NCI-H82 treated with DMSO at 0.1 percent for 48 hours (cell line): ENCODE measurements around the gene RASGRF1.
"Not testable (repeated sequence)": the region's sequence is repeated elsewhere in the genome, so short reads cannot be mapped to it uniquely, and the experiment has no call there.

ENCODE experiments used
- DNase-seq: peaks from one replicate; lab custom pipeline; 2025; ENCODE audit not compliant: unreplicated experiment; lab: John Stamatoyannopoulos, UW

The RASGRF1 gene

GRCh38 chr15:78932258-78932808 lies 158.2 kb downstream of the RASGRF1 start:
- DNase-seq = no peak

DNA sequence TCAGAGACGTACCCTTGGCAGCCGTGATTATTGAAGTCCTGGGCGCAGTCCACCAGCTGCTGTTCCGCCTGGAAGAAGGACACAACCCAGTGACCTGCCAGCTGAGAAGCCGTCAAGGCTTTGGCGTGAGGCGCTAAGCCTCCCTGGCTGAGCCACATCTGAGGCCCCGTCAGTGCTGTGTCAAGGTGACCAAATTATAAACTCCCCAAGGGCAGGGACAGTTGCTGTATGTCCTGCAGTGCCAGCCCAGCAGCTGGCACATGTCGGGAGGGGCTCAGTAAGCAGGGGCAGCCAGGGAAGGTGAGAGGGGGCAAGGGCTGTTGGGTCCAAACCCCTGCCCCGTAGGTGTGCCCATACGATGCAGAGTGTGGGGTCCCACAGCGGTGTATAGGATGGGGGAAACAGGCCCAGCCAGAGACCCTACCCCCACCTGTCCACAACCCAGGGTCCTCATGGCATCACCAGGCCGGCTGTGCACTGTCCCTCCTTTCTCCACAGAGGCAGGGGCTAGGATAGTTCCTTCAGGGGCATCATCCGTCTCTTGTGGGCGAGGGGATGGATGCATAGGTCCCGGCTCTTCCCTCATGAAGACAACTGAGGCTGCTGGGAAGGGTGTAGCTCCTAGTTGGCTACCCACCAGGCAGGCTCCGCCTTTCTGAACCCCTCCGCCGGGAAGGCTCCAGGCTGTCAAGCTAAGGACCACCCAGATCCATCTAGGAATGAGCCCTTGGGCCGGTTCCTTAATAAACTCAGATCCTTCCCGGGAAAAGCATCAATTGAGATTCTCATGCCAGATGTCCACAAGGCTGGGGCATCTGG lies 158.9 kb downstream of the RASGRF1 start:
- no peak for DNase-seq

DNA sequence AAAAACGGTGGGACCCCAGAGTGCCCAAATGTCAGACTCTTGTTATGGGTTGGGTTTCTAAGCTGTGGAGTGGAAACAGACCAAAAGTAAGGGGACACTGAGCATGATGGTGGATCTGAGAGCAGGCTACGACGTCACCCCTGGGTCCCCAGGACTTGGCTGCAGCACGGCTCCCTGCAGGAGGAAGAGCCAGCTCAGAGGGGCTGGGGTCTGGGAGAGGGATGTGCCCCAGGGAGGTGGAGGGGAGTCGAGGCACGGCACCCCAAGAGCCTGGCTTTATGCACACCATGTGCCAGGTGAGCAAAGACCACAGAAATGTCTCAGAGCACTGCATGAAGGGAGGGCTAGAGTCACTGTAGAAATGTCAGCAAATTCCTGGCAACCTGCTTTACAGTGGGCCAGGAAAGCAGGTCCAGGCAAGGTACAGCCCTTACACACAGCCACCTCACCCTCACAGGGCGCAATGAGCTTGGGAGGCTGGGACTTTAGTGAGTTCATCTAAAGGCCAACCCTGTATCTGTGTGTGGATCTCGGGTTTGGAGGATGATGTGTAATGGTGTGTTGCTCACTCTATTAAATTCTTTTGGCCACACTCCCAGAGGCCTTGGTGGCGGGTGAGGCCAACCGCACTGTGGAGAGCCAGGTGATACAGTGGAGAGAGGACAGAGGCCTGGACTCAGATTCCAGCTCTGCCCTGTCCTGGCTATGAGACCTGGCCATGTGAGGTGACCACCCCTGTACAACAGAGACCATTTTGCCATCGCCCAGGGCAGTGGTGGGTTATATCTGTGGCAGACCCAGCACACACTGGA lies 159.8 kb downstream of the RASGRF1 start:
- no peak for DNase-seq

GRCh38 chr15:78929536-78930264 lies 160.9 kb downstream of the RASGRF1 start:
- DNase-seq = no peak

DNA sequence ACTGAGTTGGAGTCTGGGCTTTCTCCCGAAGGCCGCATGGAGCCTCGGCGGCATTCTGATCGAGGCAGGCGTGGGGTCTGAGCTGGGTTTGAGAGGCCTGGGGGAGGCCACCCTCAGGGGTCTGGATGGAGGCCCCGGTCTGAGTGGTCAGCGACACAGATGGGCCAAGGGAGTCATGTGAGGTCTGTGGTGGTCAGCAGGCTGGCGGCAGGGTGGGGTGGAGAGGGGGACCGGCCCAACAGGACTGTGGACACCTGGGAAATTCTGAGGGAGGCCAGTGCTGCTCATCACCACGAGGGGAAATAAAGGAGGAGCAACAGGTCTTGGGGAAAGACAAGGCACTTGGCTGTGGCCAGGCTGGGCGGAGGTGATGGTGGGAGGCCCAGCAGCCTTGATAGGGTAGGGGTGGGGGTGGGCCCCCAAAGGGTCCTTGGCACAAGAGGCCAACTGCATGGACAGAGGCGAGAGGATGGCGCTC lies 161.9 kb downstream of the RASGRF1 start:
- no peak for DNase-seq

DNA sequence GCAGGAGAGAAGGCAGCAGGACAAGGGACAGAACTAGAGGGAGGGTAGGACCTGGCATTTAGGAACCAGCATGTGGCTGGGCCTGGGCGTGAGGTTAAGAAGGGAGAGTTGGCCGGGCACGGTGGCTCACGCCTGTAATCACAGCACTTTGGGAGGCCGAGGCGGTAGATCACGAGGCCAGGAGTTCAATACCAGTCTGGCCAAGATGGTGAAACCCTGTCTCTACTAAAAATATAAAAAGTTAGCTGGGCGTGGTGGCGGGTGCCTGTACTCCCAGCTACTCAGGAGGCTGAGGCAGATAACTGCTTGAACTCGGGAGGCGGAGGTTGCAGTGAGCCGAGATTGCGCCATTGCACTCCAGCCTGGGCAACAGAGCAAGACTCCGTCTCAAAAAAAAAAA lies 162.4 kb downstream of the RASGRF1 start:
- DNase-seq = not testable (repeated sequence)

DNA sequence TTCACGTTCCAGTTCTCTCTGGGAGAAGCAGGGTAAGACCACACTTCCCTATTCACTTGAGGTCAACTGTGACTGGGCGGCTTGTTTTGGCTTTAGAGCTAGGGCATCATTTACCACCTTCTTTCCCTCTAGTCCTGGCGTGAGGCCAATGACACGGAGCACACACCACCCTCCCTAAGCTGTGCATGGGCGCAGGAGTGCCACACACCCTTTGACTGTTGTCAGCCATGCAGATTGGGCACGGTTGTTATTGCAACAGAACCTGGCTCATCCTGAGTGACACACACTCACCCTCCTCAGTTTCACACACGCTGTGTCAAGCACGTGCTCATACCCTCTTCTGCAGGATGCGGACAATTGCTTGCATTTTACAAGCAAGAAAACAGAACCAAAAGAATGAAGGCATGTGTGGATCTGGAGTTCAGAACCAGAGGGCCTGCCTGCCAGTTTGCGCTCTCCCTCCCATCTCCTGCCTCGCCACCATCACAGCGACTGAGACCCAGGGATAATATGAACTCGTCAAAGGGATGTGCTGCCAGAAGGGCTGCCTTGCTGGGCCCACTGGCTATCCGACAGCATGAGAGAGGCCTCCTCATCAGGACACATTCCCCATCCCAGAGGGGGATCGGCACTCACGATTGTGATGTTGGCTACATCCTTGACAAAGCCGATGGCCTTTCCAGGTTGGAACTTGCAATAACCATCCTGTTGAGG lies 163.3 kb downstream of the RASGRF1 start:
- no peak for DNase-seq

DNA sequence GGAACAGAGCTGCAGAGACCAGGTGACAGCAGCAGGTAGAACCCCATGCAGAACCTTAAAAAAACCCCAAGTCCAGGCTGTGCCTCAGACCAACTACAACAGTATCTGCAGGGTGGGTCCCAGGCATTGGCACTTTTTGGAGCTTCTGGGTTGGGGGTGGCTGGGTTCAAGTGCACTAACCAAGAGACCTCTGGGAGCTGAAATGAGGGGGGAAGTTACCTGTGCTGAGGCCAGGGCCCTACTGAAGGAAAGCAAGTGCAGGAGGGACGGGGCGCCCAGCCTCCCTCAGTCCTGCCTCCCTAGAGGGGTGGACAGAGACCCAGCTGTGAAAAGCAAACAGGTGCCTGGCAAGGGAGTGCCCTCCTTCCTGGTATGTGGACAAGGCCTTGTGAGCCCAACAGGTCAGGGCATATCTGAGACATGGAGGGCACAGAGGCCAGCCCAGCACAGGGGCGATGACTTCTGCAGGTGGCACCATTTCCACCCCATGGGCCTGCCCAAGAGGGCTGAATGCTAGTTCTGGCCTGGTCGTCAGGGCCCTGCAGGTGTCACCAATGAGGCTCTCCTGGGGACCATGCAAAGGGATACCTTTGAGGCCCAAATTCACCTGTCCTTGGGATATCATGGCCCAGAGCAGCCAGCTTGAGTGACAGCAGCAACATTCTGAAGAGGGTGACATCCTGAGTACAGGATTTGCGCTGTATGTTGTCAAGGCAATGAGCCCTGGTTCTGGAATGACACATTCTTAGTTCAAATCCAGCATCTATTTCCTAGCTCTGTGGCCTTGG lies 164.4 kb downstream of the RASGRF1 start:
- DNase-seq = no peak

DNA sequence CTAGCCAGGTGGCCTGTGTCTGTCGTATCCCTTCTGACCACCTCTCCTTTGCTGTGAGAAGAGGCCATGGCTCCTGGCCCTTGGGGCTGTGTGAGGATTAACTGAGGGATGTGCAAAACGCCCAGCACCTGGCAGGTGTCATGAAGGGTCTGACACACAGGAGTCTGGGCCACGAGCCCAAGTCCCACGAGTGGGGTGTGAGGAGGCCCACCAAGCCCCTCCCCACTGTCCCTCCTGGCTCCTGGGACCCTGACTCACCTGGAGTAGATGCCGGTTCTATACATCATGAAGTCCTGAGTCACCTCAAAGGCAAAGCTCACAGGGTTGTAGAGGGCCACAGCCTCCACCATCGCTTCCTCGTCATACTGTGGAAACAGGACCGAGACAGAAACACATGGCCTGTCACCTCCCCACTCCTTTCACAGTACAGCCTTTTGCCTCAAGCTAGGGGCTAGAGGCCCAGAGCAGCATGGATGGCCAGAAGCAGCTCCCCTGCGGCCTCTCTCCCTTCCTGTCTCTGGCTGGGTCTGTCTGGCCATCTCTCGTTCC lies 165.4 kb downstream of the RASGRF1 start:
- DNase-seq = no peak

DNA sequence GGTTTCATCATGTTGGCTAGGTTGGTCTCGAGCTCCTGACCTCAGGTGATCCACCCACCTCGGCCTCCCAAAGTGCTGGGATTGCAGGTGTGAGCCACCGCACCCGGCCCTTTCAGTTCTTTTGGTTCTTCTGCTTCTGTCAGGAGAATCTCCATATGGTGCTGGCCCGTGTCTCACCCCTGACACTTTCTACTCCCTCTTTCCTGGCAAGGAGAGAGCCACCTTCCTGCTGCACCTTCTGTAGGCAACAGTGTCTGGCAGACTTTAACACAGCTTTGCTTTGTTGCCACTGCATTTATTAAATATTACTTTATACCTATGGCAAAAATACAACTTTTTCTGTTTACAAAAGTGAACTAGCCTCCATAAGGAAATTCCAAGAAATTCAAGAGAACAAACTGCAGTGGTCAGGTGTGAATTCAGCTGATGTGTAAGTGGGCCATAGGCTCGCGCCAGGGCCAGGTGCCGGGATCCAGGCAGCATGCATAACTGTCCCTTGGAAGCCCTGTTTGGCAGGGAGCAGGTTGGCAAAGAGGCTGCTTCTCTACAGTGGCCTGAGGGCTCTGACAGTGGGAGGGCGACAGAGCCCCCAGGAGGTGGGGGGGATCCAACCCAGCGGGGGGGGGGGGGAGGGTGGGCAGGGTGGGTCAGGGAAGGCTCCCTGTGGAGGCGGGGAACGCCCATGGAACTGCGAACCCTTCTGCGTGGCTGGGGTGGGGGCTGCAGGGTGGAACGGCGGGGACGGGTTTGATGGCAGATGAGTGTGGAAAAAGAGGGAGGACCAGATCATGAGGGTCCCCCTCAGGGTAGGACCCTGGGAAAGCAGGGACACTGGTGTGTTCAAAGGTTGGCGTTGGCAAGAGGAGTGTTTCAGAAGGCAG lies 166.9 kb downstream of the RASGRF1 start:
- no peak for DNase-seq

DNA sequence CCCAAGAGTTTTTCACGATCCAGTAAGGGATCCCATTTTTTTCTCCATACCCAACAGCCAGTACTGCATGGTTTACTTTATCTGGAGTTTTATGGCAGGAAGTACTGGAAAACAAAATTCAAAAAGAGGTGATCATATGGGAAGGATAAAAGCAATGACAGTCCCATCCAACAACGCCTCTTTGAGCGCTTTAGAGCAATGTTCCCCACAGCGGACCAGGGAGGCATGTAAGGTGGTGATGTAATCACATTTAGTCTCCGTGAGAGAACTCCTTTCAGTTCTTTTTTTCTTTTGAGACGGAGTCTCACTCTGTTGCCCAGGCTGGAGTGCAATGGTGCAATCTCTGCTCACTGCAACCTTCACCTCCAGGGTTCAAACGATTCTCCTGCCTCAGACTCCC lies 167.6 kb downstream of the RASGRF1 start:
- no peak for DNase-seq

DNA sequence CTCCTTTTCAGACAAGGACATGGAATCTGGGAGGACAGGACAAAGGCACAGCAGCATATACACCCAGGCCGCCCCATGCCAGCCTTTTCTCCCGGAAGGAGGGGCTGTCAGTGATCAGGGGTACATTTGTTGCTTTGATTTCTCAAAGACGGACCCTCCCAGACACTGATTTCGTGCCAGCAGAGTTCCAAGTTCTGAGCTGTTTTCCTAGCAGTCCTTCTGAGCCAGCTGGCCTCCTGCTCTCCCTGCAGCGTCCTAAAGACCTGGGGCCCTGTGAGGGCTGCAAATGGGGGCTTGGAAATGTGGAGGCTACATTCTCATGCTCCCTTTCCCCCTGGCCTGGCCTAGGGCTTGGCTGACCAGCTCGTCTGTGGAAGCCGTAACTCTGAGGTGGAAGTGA lies 168.1 kb downstream of the RASGRF1 start:
- DNase-seq = no peak

DNA sequence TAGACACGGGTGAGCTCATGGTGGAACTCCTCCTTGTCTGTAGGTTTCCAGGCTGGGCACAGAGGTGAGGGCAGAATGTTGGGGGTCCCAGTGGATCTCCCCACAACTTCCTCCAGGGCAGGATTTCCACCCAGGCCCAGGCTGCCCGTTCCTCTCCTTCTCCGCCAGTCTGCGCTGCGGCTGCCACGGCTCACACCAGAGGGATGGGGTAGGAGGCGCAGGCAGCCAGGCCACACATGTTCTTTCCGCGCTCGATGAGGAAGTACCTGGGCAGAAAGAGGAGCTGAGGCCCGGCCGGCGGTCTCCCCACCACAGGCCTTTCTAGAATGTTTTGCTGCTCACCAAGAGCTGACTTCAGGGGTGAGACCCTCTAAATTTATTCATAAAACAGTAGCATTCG lies 168.6 kb downstream of the RASGRF1 start:
- DNase-seq = no peak

- DNase-seq = no peak
Observed at GRCh38 chr15:78921517-78921916, 169.1 kb downstream of the RASGRF1 start.

- no peak for DNase-seq
Observed at GRCh38 chr15:78917888-78918287, 172.7 kb downstream of the RASGRF1 start.

DNA sequence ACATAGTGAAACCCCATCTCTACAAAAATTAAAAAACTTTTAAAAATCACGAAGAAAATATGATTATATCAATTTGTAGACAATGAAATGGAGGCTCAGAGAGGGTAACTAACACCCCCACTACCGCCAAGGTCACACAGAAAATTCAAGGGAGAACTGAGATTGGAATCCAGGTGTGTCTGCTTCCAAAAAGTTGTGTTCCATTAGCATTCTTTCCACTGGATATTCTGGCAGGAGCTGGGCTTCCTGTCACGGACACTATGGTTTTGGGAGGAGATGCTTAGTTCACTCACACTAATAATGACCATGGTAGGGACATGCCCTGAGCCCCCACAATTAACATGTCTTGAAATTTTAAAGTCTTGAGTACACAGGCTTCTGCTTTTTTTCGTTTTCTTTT lies 174.5 kb downstream of the RASGRF1 start:
- no peak for DNase-seq

DNA sequence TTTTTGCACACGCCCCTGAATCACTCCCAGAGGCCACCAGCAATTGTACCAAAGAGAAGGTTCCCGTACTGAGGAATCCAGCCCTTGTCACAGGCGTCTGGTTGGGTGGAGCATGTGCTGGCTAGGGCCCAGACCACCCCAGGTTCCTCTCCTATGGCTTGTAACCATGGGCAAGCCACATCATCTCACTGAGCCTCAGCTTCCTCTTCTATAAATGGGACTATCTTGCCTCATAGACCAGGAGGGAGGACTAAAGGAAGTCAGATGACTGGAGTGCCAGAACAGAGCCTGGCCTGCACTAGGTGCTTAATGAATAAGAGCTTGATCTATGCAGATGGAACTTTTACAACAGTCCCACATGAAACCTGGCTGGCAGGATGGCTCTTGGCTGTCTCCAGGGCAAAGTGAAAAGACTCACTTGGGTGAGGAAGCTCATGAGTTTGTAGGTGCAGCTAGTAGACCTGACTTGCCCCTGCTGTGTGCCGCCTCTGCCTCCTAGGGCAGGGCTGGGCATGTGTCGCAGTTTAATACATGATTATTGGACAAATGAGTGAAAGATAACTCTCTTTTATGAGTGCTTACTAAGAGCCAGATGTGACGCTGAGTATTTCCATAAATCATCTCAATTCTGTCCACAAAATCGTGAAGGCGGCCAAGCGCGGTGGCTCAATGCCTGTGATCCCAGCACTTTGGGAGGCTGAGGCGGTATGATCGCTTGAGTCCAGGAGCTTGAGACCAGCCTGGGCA lies 175.1 kb downstream of the RASGRF1 start:
- no peak for DNase-seq
